Nucleus accumbens (tissue), 56 donors: ENCODE measurements around the gene GFOD1.
A peak's percentile ranks its signal among the peaks of the same experiment; 100 is the strongest.

ENCODE experiments used
- DNase-seq, 56 donors: peaks; one replicate each; lab custom pipeline; 2025; lab: John Stamatoyannopoulos, UW

The GFOD1 gene, protein sequence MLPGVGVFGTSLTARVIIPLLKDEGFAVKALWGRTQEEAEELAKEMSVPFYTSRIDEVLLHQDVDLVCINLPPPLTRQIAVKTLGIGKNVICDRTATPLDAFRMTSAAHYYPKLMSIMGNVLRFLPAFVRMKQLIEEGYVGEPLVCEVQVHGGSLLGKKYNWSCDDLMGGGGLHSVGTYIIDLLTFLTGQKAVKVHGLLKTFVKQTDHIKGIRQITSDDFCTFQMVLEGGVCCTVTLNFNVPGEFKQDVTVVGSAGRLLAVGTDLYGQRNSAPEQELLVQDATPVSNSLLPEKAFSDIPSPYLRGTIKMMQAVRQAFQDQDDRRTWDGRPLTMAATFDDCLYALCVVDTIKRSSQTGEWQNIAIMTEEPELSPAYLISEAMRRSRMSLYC

DNA sequence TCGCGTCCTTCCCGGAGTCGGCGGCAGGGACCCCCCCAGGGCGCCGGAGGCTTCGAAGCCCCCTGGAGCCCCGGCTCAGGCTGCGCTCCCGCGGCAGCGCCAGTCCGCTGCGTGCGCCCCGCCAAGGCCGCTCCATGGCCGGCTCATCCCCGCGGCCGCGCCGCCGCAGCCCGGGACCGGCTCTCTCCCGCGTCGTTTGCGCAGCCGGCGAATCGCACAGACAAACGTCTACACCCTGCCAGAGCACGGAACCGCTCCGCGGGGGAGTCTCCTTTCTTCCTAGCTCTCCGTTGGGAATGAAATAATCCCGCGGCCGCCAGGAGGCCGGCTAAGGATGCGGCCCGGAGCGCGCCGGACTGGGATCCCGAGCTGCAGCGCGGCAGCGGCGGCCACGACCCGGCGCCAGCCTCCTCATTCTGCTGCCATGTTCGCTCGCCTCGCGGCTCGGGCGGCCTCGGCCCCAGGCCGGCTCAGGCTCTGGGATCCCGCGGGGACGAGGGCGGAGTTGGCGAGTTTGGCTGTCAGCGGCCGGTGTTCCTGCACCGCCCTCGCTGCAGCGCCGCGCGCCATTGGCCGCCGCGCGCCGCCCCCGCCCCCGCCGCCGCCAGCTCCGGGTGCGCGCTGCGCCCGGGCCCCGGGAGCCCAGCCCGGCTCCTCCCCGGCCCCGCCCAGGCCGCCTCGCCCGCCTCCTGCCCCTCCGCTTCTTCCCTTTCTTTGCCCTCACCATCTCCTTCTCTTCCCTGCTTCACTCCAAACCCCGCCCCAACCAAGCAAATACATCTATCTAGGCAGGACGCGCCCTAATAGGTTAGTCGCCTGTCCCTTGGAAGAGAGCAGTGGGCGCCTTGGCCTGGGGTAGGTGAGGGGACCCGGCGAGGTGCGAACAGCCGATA is at the start of gene GFOD1:
Gene GFOD1, minus strand, starts transcription at position 479 of the 893 bp plus-strand sequence. CDS start 710 bp downstream, outside the sequence.
- DNase-seq = peak in 55 of 56 donors; percentile 42 to 95 (median 82)

- DNase-seq = no peak
Observed at GRCh38 chr6:13536796-13537526, 49.6 kb upstream of the GFOD1 start.

GRCh38 chr6:13535306-13535705 is 47.9 kb upstream of the GFOD1 start:
- no peak for DNase-seq

- DNase-seq = no peak
Observed at GRCh38 chr6:13534536-13534935, 47.1 kb upstream of the GFOD1 start.

DNA sequence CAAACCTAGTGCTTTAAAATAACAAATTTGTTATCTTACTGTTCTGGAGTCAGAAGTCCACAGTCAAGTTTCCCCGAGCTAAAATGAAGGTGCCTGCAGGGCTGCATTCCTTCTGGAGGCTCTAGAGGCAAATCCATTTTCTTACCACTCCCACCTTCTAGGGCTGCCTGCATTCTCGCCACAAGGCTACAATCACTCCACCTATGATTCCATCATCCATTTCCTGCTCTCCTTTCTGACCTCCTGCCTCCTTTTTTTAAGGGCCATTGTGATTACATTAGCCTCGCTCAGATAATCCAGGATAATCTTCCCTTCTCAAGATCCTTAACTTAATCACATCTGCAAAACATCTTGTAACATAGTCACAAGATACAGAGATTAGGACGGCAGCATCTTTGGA is 44.6 kb upstream of the GFOD1 start:
- no peak for DNase-seq

GRCh38 chr6:13528777-13529343 is 41.5 kb upstream of the GFOD1 start:
- no peak for DNase-seq

GRCh38 chr6:13528232-13528631 is 40.8 kb upstream of the GFOD1 start:
- no peak for DNase-seq

DNA sequence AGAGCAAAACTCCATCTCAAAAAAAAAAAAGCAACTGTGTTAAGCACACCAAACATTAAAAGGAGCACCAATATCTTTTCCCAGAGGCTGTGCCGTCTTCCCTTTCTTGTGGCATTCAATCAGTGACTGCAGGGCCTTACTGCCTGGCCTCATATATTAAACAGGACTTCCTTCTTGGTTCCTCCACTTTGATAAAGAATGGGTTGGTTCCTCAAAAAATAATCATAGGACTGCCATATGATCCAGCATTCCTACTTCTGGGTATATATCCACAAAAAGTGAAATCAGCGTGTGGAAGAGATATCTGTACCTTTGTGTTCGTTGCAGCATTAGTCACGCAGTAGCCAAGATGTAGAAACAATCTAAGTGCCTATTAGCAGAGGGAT is 40.3 kb upstream of the GFOD1 start:
- no peak for DNase-seq

DNA sequence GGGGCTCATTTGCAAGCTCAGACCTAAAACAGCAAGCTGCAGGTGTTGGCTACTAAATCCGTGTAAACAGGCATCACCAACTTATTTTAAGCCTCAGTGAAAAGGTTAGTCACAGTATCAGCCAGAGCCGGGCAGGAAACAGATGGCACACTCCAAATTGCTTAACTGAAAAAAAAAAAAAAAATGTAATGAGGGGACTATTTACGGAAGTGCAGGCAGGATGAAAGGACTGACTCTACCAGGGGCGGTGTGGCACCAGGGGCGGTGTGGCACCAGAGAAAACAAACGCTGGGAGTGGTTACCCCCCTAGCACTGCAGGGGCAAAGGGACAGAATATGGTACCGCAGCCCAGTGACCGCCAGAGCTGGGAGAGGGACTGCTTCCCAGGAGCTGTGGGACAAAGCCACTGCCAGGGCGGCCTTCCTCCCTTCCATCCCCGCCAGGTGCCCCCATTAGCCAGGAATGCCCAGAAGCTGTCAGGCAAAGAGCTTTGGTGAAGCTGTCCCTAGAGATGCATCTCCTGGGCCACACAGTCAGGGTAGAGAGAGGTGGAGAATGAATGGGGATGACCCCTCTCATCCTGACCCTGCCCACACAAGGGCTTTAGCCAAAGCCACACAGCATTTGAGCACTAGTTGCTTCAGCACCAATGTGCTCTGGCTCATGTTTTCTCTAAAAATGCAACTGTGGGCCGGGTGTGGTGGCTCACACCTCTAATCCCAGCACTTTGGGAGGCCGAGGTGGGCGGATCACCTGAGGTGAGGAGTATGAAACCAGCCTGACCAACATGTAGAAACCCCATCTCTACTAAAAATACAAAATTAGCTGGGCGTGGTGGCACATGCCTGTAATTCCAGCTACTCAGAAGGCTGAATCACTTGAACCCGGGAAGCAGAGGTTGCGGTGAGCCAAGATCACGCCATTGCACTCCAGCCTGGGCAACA is 39.6 kb upstream of the GFOD1 start:
- no peak for DNase-seq

DNA sequence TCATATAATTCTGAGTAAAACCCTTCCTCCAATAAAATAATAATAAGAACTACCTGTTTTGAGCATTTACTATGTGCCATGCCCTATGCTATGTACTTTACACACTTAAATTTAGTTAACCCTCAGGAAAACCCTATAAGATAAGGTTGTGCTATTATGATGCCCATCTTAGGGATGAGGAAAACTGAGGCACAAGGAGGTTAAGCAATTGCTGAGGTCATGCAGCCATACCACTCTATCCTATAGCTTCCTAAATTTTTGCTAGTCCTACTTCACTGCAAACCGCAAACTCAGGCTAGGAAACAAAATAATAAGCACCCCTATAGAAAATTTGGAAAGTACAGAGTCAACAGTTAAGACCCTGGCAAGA is 38.9 kb upstream of the GFOD1 start:
- DNase-seq = no peak

- no peak for DNase-seq
Observed at GRCh38 chr6:13524801-13525508, 37.6 kb upstream of the GFOD1 start.

DNA sequence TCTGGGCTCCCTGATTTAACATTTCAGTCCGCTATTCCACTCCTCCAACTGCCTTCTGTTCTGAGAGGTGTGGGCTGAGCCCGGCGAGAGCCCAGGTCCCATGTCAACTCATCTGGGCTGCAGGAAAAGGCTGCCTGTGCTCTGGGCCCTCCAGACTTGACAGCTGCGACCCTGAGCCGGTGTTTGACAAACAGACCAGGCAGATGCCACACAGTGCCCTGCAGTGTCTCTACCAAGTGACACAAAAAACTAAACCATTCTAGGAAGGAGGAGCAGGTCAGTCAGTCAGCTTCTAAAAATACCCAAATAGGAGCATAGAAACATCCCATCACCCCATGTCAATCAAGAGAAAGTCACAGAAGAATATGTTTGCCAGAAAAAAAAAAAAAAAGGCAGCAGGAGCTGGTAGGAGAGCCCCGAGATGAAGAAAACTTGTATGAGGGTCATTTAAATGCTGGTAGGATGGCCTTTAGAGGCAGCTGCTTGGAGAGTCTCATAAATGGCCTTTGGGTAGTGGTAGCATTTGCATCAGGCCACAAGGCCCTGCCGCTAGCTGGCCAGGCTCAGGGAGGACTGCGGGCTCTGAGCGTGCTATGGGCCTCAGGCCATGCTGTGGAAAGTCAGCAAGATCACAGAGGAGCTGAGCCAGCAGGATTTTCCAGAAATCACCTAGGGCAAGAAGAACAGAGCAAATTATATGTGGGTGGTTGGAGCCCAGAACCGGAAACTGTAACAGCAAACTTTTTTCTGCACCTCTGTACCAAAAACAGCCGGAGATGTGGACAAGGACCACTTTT is 36.6 kb upstream of the GFOD1 start:
- DNase-seq = no peak

DNA sequence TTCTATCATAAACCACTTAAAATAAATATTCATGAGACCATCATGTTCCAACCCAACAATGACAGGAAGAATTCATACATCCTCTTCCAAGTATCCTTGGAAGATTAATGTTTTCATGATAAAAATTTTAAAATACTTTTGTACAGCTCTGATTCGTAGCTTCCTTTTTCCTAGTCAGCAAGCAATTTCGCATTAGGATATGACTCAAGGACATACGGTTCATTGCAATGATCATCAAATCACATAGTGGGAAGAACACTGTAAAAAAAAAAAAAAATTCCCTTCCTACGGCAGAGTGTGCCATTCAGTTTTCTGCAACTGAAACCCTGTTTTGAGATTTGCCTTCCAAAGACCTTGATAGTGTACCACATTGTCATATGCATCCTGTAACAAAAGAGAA is 35.3 kb upstream of the GFOD1 start:
- DNase-seq = no peak

GRCh38 chr6:13519839-13520238 is 32.4 kb upstream of the GFOD1 start:
- no peak for DNase-seq

GRCh38 chr6:13517116-13517515 is 29.7 kb upstream of the GFOD1 start:
- DNase-seq = no peak

DNA sequence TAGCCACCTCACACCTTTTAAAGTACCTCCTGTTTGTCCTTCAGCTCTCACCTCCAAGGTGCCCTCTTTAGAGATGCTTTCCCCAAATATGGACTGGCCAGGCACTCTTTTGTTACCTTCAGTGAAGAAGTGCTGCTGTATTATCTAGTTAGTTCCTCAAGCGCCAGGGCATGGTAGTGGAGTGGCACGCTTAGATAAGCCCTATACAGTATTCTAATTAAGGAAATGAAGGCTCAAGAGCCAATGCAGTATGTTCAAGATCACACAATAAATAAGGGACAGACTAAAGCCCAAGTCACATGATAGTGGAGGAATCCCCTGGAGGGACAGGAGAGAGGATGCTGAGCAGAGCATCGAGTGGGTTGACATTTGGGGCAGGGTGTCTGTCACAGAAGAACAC is 28.5 kb upstream of the GFOD1 start:
- DNase-seq = no peak

GRCh38 chr6:13513626-13514502 is 26.5 kb upstream of the GFOD1 start:
- no peak for DNase-seq
